Amygdala (tissue), 56 donors: ENCODE results near the gene EFHD2.
"Not testable (repeated sequence)": the region's sequence is repeated elsewhere in the genome, so short reads cannot be mapped to it uniquely, and the experiment has no call there.

Experiments used
- DNase-seq, 56 donors: peaks; one replicate each; lab custom pipeline; 2025; lab: John Stamatoyannopoulos, UW

The EFHD2 gene

GRCh38 chr1:15449567-15449966 lies 39.9 kb downstream of the EFHD2 start:
- DNase-seq, result no peak

- no peak for DNase-seq
Measured at GRCh38 chr1:15451014-15451722, 41.5 kb downstream of the EFHD2 start.

- DNase-seq, result no peak
Measured at GRCh38 chr1:15452216-15452615, 42.5 kb downstream of the EFHD2 start.

GRCh38 chr1:15452866-15453571 lies 43.3 kb downstream of the EFHD2 start:
- DNase-seq, result no peak

- no peak for DNase-seq
Measured at GRCh38 chr1:15453734-15454133, 44.0 kb downstream of the EFHD2 start.

- no peak for DNase-seq
Measured at GRCh38 chr1:15454256-15454655, 44.6 kb downstream of the EFHD2 start.

GRCh38 chr1:15455522-15455921 lies 45.8 kb downstream of the EFHD2 start:
- no peak for DNase-seq

GRCh38 chr1:15456313-15456954 lies 46.7 kb downstream of the EFHD2 start, which contains the start of gene CELA2A:
Gene CELA2A, plus strand, starts transcription at chr1:15456732. Its CDS starts 22 bp downstream, at chr1:15456754.
- no peak for DNase-seq

- no peak for DNase-seq
Measured at GRCh38 chr1:15457585-15457984, 47.9 kb downstream of the EFHD2 start.

GRCh38 chr1:15458388-15458787 lies 48.7 kb downstream of the EFHD2 start:
- not testable (repeated sequence) for DNase-seq

- no peak for DNase-seq
Measured at GRCh38 chr1:15459771-15460707, 50.4 kb downstream of the EFHD2 start.

- DNase-seq, result no peak
Measured at GRCh38 chr1:15460708-15461095, 51.0 kb downstream of the EFHD2 start.

GRCh38 chr1:15463064-15463800 lies 53.5 kb downstream of the EFHD2 start:
- DNase-seq, result not testable (repeated sequence)

- DNase-seq, result not testable (repeated sequence)
Measured at GRCh38 chr1:15463926-15464322, 54.2 kb downstream of the EFHD2 start.

- no peak for DNase-seq
Measured at GRCh38 chr1:15465674-15466073, 56.0 kb downstream of the EFHD2 start.

- not testable (repeated sequence) for DNase-seq
Measured at GRCh38 chr1:15466955-15467625, 57.4 kb downstream of the EFHD2 start.

GRCh38 chr1:15468145-15468544 lies 58.5 kb downstream of the EFHD2 start:
- no peak for DNase-seq

- DNase-seq, result peak in 1 of 56 donors; percentile 4
Measured at GRCh38 chr1:15469361-15469760, 59.7 kb downstream of the EFHD2 start.

GRCh38 chr1:15469821-15470448 lies 60.2 kb downstream of the EFHD2 start:
- peak in 20 of 56 donors; percentile 0 to 46 (median 10) for DNase-seq
